DMS53 (cell line): ENCODE data around the gene TCERG1L.

Experiments
- DNase-seq: peaks from one replicate; lab custom pipeline; 2025; lab: John Stamatoyannopoulos, UW

The TCERG1L gene

DNA sequence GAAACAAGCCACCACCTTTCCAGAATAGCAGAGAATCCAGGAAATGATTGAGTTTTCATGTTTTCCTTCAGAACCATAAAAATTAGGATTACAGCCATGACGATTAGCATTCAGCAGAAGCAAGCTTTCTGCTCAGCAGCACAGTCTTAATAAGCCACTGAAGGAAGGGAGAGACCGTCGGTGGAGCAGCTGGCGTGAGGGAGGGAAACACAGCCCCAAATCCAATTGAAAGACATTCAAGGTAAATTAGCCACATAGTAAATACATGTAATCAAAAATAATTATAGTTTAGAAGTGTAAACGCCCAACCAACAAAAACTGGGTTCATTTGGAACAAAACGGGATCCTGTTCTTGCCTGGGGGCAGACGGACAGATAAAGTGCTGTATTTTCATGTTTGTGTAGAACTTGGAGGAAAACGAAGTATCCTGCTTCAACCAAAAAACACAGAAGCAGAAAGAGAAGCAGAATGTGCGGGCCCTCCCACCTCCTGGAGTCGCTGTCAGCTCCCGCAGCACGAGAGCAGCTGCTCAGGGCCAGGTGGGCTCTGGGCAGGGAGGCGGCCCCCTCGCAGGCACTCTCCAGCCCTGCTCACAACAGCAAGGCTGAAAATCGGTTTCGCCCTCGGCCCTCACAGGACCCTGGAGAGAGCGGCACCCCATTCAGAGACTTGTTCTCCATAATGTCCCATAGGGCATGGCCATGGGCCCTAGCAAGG, 84.9 kb downstream of the TCERG1L start:
- DNase-seq, result no peak

DNA sequence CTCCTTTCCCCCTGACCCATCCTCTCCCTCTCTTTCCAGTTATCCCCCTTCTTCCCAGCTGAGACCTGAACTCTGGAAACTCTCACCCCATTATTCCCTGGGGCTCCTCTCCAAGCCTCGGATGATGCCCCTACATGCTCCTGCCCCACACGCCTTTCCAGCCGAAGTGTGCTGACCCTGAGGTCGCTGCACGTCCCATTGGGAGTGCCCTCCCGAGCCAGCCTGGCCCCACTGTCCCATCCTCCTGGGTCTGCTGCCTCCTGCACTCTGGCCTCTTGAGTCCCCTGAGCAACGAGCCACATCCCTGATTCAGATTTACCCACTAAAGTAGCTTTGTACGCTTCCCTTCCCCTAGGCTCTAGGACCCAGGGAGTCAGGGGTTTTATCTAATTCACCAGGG, 87.4 kb downstream of the TCERG1L start:
- DNase-seq, result no peak

DNA sequence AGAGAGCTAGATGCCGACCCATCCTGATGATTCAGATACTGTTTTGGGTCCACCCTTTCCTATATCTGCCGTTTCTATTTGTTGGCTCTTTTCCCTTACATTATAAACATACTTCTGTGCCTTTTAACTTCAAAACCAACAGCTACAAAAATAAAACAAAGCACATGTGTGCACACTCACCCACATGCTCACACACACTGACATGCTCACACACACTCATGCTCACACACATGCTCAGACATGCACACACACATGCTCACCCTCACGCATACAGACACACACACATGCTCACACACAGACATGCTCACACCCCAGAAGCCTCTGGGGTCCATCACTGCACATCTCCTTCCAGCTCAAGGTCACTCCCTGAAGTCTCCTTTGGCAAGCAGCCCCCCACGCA, 88.1 kb downstream of the TCERG1L start:
- no peak for DNase-seq

GRCh38 chr10:131222986-131223385, 88.5 kb downstream of the TCERG1L start:
- DNase-seq, result no peak

DNA sequence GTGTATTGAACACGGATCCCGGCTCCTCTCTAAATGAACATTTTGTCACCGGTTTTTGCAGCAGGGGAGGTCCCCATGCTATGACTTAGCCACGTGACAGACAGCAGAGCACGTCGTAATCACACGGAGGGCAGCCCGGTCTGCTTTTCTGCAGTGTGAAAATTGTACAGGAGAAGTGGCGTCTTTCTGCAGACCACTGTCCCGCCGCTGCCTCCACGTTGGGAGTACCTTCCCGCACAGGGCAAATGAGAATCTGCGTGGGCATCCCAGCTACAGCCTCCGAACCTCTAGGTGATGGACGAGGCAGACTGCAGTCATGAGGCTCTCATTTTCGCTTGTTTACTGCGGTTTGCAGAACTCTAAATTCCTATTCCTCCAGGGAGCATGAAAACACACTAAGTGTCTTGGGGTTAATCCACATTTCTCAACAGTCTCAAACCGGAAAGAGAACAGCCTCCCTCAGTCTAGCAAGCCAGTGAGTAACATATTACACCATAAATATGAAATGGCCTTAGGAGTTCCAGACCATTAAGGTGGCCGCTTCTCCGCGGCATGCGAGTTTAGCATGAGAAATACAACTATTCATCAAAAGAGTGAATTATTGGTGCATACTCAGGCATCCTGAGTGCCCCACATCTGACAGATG, 89.8 kb downstream of the TCERG1L start:
- DNase-seq, result no peak

DNA sequence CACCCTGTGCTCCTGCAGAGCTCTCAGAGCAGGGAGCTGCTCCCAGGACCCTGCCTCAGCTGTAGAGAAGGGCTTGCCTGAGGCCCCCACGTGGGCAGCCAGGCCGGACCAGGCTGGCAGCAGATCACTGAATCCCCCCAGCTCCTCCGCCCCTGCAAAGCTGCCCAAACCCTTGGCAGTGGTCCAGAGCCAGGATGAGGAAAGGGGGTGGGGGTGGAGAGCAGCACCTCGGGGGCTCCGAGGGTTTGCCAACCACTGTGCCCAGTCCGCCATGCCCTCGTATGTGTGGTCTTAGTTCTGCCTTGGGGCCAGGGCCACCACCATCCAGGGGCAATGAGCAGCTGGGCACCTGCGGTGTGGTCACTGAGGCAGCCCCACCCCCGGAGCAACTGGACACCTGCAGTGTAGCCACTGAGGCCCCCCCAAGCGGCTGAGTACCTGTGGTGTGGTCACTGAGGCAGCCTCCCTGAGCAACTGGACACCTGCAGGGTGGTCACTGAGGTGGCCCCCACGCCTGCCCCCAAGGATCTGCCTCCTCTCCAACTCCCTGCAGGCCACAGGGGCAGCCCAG, 90.8 kb downstream of the TCERG1L start:
- DNase-seq, result no peak

DNA sequence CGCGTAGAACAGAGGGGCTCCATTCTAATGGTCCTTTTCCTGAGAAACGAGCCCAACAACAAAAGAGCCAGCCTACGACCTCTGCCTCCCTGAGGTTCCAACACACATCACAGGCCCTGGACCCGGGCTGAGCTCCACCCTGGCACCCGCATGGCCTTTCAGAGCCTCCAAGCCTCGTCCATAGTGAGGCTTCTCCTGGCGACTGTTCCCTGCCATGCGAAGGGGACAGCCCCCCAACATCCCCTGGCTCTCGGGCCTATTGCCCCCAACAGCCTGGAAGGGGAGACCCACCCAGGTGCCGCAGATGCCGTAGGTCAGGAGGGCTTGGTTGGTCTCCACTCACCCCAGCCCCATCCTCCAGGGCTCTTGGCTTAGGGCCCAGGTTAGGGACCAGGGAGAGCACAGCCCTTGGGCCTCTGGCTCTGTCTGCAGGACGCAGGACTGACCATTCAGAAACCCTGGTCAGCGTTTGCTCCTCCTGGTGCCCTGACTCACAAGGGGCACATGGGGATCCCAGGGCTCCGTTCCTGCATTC, 91.5 kb downstream of the TCERG1L start:
- no peak for DNase-seq

DNA sequence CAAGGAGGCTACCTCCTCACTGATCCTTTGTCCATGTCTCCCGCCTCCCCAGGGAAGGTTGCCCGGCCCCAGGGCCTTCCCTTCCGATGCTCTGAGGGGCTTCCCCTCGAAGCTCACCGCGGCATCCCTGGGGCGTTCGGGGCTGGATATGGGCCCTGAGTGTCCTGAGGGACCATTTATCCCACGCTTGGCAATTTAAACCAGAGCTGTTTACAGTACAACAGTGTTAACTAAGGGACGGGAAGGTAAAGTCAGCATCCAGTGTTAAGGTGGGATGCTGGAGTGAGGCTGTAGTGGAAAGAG, 92.0 kb downstream of the TCERG1L start:
- no peak for DNase-seq

GRCh38 chr10:131218811-131219583, 92.5 kb downstream of the TCERG1L start:
- no peak for DNase-seq

DNA sequence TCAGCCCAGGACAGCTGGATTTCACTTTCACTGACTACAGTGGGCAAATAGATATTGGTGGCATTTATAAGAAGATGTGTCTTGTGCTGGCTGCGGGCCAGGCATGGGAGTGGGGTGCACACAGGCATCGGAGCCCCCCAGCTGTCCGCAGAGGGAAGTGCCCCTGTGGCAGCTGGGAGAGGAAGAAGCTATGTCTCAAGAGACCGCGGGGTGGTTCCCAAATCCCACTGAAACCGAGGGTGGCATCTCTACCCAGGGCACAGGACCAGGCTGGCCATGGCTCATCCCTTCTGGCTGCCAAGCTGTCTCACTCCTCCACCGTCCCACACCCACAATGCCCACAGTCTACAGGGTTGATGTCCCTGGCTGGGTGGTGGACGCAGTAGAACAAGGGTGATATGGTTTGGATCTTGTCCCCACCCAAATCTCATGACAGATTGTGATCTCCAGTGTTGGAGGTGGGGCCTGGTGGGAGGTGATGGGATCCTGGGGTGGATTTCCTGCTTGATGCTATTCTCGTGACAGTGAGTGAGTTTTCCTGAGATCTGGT, 94.8 kb downstream of the TCERG1L start:
- no peak for DNase-seq

DNA sequence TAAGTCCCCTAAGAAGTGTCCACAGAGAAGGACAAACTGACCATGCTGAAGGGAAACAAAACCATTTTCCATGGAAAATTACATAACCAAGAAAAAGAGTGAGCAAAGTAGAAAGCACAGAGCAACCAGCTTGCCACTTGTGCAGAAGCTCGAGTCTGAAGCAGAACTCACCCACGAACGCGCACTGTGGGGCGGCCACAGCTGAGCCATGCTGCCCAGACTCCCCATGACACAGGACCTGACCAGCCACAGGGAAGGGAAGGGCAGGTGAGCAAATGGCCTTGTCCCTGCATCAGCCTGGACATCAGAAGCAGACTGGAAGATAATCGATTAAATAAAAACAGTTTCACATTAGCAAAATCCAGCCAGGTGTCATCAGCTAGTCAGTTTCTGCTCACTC, 95.7 kb downstream of the TCERG1L start:
- DNase-seq, result no peak

DNA sequence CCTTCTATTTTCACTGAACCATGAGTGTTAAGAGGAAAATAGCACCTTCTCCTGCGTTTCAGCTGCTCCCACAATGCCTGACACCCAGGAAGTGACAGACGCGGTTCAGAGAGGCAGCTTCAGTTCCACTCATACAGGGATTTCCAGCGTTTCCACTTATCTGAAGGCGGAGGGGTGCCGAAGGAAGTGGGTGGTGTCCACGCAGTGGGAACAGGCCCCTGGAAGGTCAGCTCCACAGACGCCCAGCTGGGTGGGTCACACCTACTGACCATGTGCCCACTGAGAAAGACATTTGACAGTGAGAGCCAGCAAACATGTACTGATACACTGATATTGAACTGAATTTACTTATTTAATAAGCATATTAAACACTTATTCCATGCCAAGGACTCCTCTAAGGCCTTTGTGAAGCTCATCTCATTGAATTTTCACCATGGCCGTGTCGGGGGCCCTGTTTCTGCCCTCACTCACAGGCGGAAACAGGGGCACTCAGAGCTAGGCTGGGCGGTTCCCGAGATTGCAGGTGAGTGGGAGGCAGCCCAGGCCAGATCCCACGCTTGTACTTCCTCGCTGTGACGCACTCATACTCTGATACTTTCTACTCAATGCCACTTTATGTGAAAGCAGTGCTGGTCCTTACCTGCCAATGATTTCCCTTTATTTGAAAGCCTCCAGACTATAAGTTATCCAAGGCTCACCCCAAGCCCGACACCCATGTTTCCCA, 96.8 kb downstream of the TCERG1L start:
- DNase-seq, result no peak

GRCh38 chr10:131213741-131214505, 97.6 kb downstream of the TCERG1L start:
- no peak for DNase-seq

GRCh38 chr10:131212763-131213325, 98.7 kb downstream of the TCERG1L start:
- no peak for DNase-seq

DNA sequence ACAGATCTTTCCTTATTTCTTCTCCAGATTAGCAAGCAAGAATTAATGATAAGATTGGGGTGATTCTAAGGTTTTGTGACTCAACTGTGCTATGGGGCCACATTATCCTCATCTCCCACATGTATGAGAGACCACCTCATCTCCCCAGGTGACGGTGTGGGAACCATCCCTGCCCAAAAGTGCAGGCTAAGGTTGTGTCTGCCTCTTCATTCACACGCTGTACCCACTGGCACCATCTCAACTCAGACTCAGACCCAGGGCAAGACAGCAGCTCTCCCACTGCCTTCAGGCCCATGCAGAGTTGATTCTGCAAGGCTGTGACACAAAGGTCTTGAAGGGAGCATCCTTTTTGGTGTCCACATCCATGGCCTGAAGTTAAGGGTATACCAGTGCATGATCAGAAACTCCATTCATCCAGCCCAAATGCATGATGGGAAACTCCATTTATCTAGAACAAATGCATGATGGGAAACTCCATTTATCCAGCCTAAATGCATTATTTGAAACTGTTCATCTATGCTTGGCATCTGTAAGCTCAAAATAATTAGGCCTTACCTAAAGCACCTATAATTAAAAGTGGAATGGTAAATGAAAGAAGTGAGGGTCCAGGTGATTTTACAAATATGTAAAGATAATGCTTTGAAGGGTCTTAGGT, 99.4 kb downstream of the TCERG1L start:
- DNase-seq, result no peak

DNA sequence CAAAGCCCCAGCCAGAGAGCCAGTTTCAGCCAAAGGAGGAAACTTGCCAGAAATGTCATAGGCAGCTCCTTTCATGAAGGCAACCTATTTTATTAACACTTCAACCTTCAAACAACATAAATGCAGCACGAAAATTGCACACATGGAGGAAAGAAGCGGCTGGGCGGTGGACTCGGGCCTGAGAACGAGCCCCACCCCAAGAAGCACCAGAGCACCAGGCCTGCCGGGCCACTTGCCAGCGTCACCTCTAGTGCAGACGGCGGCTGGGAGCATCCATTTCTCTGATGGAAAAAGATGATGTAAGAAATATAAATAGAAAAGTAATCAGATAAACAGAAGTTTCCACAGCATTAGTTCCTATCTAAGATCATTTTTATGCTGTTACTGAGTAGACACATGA, 100.0 kb downstream of the TCERG1L start:
- DNase-seq, result no peak

GRCh38 chr10:131211146-131211545, 100.4 kb downstream of the TCERG1L start:
- DNase-seq, result no peak

GRCh38 chr10:131210181-131210580, 101.3 kb downstream of the TCERG1L start:
- DNase-seq, result no peak

GRCh38 chr10:131207584-131208532, 103.7 kb downstream of the TCERG1L start:
- no peak for DNase-seq
